Measurements from ENCODE around the gene SMPDL3B. TPM values are rescaled to one million over a fixed set of nuclear protein-coding genes. Genes with fewer than 3 reads are reported as not detected.

Gene SMPDL3B
- polyA plus RNA-seq, 3 donors = 11.0 to 12.7 (median 12.4) TPM

- DNase-seq (ENCODE audit: low read depth in 3 of 3, low spot score in 2 of 3) = no peak
Observed at GRCh38 chr1:27938488-27938887, 3.7 kb downstream of the SMPDL3B start.

GRCh38 chr1:27940297-27940696 lies 5.5 kb downstream of the SMPDL3B start:
- DNase-seq (ENCODE audit: low read depth in 3 of 3, low spot score in 2 of 3) = no peak

- no peak for DNase-seq (ENCODE audit: low read depth in 3 of 3, low spot score in 2 of 3)
Observed at GRCh38 chr1:27940870-27941560, 6.2 kb downstream of the SMPDL3B start.

GRCh38 chr1:27941671-27942540 lies 7.1 kb downstream of the SMPDL3B start:
- DNase-seq (ENCODE audit: low read depth in 3 of 3, low spot score in 2 of 3) = no peak

- DNase-seq (ENCODE audit: low read depth in 3 of 3, low spot score in 2 of 3) = no peak
Observed at GRCh38 chr1:27945020-27945419, 10.2 kb downstream of the SMPDL3B start.

- no peak for DNase-seq (ENCODE audit: low read depth in 3 of 3, low spot score in 2 of 3)
Observed at GRCh38 chr1:27949027-27949426, 14.2 kb downstream of the SMPDL3B start.

- no peak for DNase-seq (ENCODE audit: low read depth in 3 of 3, low spot score in 2 of 3)
Observed at GRCh38 chr1:27951396-27951795, 16.6 kb downstream of the SMPDL3B start.

- DNase-seq (ENCODE audit: low read depth in 3 of 3, low spot score in 2 of 3) = no peak
Observed at GRCh38 chr1:27952147-27952546, 17.3 kb downstream of the SMPDL3B start.

- DNase-seq (ENCODE audit: low read depth in 3 of 3, low spot score in 2 of 3) = no peak
Observed at GRCh38 chr1:27954186-27954585, 19.4 kb downstream of the SMPDL3B start.

GRCh38 chr1:27955076-27955475 lies 20.3 kb downstream of the SMPDL3B start:
- DNase-seq (ENCODE audit: low read depth in 3 of 3, low spot score in 2 of 3) = no peak

- no peak for DNase-seq (ENCODE audit: low read depth in 3 of 3, low spot score in 2 of 3)
Observed at GRCh38 chr1:27956761-27957160, 22.0 kb downstream of the SMPDL3B start.

GRCh38 chr1:27957655-27958054 lies 22.9 kb downstream of the SMPDL3B start:
- no peak for DNase-seq (ENCODE audit: low read depth in 3 of 3, low spot score in 2 of 3)

- DNase-seq (ENCODE audit: low read depth in 3 of 3, low spot score in 2 of 3) = no peak
Observed at GRCh38 chr1:27958513-27958912, 23.7 kb downstream of the SMPDL3B start.

GRCh38 chr1:27959792-27960603 lies 25.2 kb downstream of the SMPDL3B start, which contains the start of gene XKR8:
TSS of gene XKR8 (plus strand) at chr1:27959973. CDS start at chr1:27960070, 97 bp downstream.
- peak in 2 of 3 donors; percentile 72 to 81 for DNase-seq (ENCODE audit: low read depth in 3 of 3, low spot score in 2 of 3)

GRCh38 chr1:27960762-27961645 lies 26.2 kb downstream of the SMPDL3B start:
- DNase-seq (ENCODE audit: low read depth in 3 of 3, low spot score in 2 of 3) = no peak

GRCh38 chr1:27961646-27962221 lies 26.9 kb downstream of the SMPDL3B start:
- DNase-seq (ENCODE audit: low read depth in 3 of 3, low spot score in 2 of 3) = no peak

GRCh38 chr1:27963393-27963792 lies 28.6 kb downstream of the SMPDL3B start:
- no peak for DNase-seq (ENCODE audit: low read depth in 3 of 3, low spot score in 2 of 3)

GRCh38 chr1:27966402-27967105 lies 31.8 kb downstream of the SMPDL3B start:
- no peak for DNase-seq (ENCODE audit: low read depth in 3 of 3, low spot score in 2 of 3)
